K562 (cell line): ENCODE data around the gene RHNO1. TPM values are rescaled to one million over a fixed set of nuclear protein-coding genes. Genes with fewer than 3 reads are reported as not detected.

Experiments used
- KDM2B ChIP-seq: fragments of 250-450 bp; sonication (Bioruptor Pico); IDR thresholded peaks from 2 replicates; pipeline ENCODE4 v1.8.0; 2021; ENCODE audit warnings: mild to moderate bottlenecking, moderate library complexity
- RAD21 ChIP-seq, 2 experiments: fragments of 250-450 bp in 1 of 2; fragments of 450-650 bp in 1 of 2; sonication (Bioruptor Pico) in 1 of 2; formaldehyde crosslinking in 1 of 2; IDR thresholded peaks in 1 of 2; conservative IDR thresholded peaks in 1 of 2; 2 replicates each; pipeline versions ENCODE4 v1.4.0 to v1.8.0; 2020 to 2022; ENCODE audit warnings: mild to moderate bottlenecking in 2 of 2, moderate library complexity in 1 of 2
- SIN3A ChIP-seq, 2 experiments: fragments of 150-350 bp in 1 of 2; IDR thresholded peaks; 2 replicates each; pipeline ENCODE4 v1.6.1; 2011 to 2016; ENCODE audit warnings: borderline replicate concordance in 2 of 2, low read depth in 2 of 2, low read length in 2 of 2, mild to moderate bottlenecking in 2 of 2, moderate library complexity in 2 of 2; ENCODE audit not compliant: control insufficient read depth in 1 of 2
- TEAD2 ChIP-seq: fragments of 450-650 bp; IDR thresholded peaks from 2 replicates; pipeline ENCODE4 v1.6.1; 2016; ENCODE audit warnings: missing genetic modification characterization, control low read depth, missing compliant biosample characterization
- ZKSCAN1 ChIP-seq: fragments of 150-350 bp; IDR thresholded peaks from 2 replicates; pipeline ENCODE4 v1.6.1; 2016; ENCODE audit warnings: low read depth, low read length
- polyA plus RNA-seq, 8 experiments: library from polyadenylated mRNA; depleted of rRNA in 4 of 8; stranded (reverse) in 5 of 8; unstranded in 3 of 8; fragments of >200 nt; fragmentation: Nextera tagmentation in 2 of 8; fragmentation: Illumina TruSeq in 1 of 8; extraction: Ambion mirVana in 2 of 8; extraction: Trizol in 1 of 8; gene quantifications; 2 replicates each; pipeline versions ENCODE4 v1.2.1 to v1.2.3, GENCODE V29; 2011 to 2014; ENCODE audit warnings: inconsistent platforms in 1 of 8, missing spikeins in 1 of 8
- total RNA-seq, 7 experiments: library from RNA; depleted of rRNA in 6 of 7; stranded (reverse); fragments of >200 nt in 6 of 7; fragmentation: Illumina TruSeq in 2 of 7; extraction: Trizol in 2 of 7; gene quantifications; 2 replicates each; pipeline versions ENCODE4 v1.2.1 to v1.2.3, GENCODE V29; 2011 to 2021; ENCODE audit warnings: low replicate concordance in 1 of 7
- TF ChIP-seq, protein P1 (sequence below): fragments of 250-450 bp; sonication (Bioruptor Pico); IDR thresholded peaks from 2 replicates; pipeline ENCODE4 v1.4.0; 2020; ENCODE audit warnings: mild to moderate bottlenecking, moderate library complexity, borderline replicate concordance
- TF ChIP-seq, protein P2 (sequence below), 2 experiments: IDR thresholded peaks in 1 of 2; conservative IDR thresholded peaks in 1 of 2; 2 replicates each; pipeline ENCODE4 v1.6.1; 2016; ENCODE audit warnings: low read depth in 2 of 2, mild to moderate bottlenecking in 1 of 2, missing compliant biosample characterization in 1 of 2, missing genetic modification characterization in 1 of 2, moderate library complexity in 1 of 2

The RHNO1 gene
- total and polyA plus RNA-seq, 9 of the 15 experiments (the other 6 are each of a cell fraction or from before 2014, with no cell fraction given), result 20.8 to 62.7 (median 28.8) TPM

DNA sequence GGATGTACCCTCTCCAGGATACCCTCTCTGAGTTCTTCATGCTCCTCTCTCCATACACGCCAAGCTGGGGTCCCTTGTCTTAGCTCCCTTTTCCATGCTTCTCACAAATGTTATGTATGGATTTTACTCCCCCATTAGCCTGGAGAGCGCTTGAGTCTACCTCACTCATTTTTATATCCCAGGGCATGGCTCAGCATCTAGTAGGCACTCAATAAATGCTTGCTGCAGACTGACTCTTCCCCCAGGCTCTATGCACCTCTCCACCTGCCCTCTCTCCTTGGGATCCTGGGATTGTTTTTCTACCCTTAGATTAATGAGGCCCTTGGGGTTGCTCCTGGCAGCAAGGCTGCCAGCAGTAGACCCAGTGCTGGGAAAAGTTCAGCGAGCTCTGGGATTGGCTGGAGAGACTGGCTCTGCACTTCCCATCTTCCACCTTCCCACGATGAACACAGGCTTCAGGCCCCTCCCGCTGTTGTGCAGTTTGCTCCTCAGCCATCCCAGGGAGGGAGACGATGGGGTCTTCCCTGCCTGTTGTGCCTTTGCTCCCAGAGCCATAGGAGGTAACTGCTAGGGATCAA, 44.4 kb upstream of the RHNO1 start (continued):
- TF ChIP-seq, protein P1, sequence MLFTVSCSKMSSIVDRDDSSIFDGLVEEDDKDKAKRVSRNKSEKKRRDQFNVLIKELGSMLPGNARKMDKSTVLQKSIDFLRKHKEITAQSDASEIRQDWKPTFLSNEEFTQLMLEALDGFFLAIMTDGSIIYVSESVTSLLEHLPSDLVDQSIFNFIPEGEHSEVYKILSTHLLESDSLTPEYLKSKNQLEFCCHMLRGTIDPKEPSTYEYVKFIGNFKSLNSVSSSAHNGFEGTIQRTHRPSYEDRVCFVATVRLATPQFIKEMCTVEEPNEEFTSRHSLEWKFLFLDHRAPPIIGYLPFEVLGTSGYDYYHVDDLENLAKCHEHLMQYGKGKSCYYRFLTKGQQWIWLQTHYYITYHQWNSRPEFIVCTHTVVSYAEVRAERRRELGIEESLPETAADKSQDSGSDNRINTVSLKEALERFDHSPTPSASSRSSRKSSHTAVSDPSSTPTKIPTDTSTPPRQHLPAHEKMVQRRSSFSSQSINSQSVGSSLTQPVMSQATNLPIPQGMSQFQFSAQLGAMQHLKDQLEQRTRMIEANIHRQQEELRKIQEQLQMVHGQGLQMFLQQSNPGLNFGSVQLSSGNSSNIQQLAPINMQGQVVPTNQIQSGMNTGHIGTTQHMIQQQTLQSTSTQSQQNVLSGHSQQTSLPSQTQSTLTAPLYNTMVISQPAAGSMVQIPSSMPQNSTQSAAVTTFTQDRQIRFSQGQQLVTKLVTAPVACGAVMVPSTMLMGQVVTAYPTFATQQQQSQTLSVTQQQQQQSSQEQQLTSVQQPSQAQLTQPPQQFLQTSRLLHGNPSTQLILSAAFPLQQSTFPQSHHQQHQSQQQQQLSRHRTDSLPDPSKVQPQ (CRISPR knock-in tag), result no peak
- TF ChIP-seq RAD21 (CRISPR knock-in tag; conservative IDR thresholded peaks at IDR 0.05 in 1 of 2, IDR thresholded peaks at IDR 0.05 in 1 of 2) (no peak), ZKSCAN1 (no peak), TEAD2 (no peak), SIN3A (IDR thresholded peaks at IDR 0.05; ENCODE audit: borderline replicate concordance in 2 of 2, control insufficient read depth in 1 of 2, low read depth in 2 of 2, low read length in 2 of 2) (no peak), KDM2B (CRISPR knock-in tag) (no peak)
- TF ChIP-seq, protein P2, sequence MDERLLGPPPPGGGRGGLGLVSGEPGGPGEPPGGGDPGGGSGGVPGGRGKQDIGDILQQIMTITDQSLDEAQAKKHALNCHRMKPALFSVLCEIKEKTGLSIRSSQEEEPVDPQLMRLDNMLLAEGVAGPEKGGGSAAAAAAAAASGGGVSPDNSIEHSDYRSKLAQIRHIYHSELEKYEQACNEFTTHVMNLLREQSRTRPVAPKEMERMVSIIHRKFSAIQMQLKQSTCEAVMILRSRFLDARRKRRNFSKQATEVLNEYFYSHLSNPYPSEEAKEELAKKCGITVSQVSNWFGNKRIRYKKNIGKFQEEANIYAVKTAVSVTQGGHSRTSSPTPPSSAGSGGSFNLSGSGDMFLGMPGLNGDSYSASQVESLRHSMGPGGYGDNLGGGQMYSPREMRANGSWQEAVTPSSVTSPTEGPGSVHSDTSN (CRISPR knock-in tag; IDR thresholded peaks at IDR 0.05; ENCODE audit: low read depth), result no peak
- TF ChIP-seq, protein P2 (tag; conservative IDR thresholded peaks at IDR 0.05; ENCODE audit: low read depth), result no peak
